HK-2 (cell line): ENCODE measurements around the gene F10.

ENCODE experiments used
- DNase-seq: peaks from one replicate; pipeline ENCODE4 v3.0.0-alpha.2; 2018; ENCODE audit not compliant: unreplicated experiment

The F10 gene

GRCh38 chr13:113137691-113138298 is 15.2 kb downstream of the F10 start:
- DNase-seq = no peak

DNA sequence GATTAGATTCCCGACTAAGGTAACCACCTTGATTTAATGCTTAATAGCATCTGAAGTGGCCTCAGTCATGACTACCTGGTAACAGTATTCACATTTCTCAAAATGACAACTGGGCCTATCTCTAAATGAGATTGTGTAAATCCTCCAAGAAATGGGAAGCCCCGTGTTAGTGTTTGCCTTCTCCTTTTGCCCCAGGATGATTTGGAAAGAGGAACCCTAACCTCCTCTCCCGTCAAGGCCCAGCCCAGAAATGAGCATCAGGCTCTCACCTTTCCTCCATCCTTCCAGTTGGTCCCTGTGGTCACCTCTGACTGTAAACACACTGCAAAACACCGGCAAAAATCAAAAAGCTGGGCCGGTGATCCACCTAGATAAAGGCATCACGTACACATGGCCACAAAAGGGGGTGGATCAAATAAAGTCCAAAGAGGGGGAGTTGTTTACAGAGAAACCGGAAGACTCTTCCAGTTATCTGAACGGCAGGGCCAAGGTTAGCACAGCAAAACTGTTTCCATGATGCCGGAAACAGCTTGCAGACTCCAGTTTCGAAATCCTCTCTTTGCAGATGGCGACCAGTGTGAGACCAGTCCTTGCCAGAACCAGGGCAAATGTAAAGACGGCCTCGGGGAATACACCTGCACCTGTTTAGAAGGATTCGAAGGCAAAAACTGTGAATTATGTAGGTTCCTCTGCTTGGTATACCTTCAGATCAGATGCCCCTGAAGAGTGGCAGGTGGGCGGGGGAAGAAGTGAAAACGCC is 16.4 kb downstream of the F10 start:
- DNase-seq = no peak

GRCh38 chr13:113139577-113139976 is 17.0 kb downstream of the F10 start:
- no peak for DNase-seq

GRCh38 chr13:113140677-113141600 is 18.3 kb downstream of the F10 start:
- DNase-seq = no peak

DNA sequence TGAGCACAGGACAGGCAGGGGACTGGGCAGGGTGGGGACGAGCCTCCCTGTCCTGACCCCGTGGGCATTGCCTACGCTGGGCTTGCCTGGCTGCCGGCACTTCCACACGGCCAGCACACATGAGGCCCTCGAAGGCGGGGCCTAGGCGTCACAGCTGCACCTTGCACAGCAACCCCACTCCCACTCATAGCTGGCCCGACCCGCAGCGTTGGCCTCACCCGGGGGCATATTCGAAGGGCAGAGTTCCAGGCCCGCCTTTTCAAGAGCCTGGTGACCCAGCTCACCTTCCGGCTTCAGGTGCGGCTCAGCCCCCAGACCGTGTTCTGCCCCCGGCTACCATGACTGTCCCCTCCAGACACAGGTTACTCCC is 19.0 kb downstream of the F10 start:
- no peak for DNase-seq

DNA sequence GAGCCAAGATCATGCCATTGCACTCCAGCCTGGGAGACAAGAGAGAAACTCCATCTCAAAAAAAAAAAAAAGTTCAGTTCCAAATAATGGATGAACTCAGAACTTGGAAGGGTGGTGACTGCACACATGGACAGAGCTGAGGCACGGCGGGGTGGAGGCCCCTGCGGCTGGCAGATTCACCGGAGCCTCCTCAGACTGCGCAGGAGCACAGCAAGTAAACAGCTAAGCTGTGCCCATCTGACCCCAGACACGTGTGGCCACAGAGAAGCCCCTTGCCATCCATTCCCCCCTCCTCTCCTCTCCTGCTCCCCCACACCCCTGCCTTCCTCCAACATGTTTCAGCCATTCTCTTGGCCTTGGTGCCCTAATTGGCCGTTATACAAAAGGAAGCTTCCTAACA is 20.3 kb downstream of the F10 start:
- no peak for DNase-seq

DNA sequence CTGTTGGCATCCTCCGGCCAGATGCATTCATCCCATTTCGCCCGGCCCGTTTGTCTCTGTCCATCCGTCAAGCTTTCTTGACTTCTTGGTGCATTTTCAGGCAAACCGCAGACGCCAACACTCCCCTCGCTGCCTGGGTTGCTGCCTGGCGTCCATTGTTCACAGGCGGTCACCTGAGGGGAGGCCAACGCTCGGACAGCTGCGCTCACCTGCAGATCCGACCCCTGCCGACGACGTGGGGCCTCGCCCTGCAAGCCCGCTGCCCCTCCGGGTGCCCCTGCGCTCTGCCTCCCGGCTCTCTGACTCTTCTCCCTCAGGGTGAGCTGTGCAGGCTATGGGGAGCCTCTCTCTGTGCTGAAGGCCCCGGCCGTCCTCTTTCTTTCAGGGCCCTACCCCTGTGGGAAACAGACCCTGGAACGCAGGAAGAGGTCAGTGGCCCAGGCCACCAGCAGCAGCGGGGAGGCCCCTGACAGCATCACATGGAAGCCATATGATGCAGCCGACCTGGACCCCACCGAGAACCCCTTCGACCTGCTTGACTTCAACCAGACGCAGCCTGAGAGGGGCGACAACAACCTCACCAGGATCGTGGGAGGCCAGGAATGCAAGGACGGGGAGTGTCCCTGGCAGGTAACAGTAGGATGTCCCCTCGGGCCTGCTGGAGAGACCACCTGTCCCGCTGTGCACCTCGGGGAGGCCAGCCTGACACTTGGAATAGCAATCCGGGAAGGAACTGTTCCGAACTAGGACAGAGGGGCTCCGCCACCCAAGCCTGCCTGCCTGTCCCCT is 21.1 kb downstream of the F10 start:
- DNase-seq = no peak

- no peak for DNase-seq
Measured at GRCh38 chr13:113144255-113144629, 21.6 kb downstream of the F10 start.

- no peak for DNase-seq
Measured at GRCh38 chr13:113145496-113145895, 22.9 kb downstream of the F10 start.

- DNase-seq = no peak
Measured at GRCh38 chr13:113145911-113146598, 23.5 kb downstream of the F10 start.

DNA sequence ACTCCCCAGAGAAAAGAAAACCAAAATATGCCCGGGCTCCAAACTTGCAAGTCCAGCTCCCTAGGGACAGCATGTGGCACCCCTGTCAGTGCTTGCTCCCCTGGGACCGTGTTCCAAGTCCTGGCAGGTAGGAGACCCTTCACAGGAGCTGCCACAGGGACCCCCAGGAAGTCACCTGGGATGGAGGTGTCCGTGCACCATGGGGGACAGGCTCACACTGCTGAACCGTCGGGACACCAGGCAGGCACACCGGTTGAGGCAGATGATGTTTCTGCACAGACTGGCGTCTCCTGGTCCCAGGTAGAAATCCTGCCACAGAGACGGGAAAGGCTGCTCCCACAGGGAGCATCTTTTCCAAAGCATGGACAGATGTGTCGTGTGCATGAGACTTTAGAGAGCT is 24.2 kb downstream of the F10 start:
- DNase-seq = no peak

GRCh38 chr13:113147206-113147605 is 24.6 kb downstream of the F10 start:
- no peak for DNase-seq

DNA sequence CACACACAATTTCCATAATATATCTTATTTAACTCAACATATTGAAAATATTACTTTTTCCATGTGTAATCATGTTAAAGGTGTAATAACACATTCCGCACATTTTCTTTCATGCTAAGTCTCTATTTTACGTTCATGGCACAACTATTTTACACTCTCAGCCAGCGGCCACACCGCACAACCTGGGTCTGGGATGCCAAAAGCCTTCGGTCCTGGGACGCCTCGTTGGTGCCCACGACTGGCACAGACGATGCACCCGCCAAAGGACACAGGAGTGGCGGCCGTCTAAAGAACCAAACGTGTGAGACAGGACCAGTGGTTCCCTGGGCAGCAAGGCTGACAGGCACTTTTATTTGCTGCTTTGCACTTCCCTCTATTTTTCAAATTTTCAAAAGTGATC is 25.8 kb downstream of the F10 start:
- no peak for DNase-seq

- no peak for DNase-seq
Measured at GRCh38 chr13:113148940-113149503, 26.4 kb downstream of the F10 start.

DNA sequence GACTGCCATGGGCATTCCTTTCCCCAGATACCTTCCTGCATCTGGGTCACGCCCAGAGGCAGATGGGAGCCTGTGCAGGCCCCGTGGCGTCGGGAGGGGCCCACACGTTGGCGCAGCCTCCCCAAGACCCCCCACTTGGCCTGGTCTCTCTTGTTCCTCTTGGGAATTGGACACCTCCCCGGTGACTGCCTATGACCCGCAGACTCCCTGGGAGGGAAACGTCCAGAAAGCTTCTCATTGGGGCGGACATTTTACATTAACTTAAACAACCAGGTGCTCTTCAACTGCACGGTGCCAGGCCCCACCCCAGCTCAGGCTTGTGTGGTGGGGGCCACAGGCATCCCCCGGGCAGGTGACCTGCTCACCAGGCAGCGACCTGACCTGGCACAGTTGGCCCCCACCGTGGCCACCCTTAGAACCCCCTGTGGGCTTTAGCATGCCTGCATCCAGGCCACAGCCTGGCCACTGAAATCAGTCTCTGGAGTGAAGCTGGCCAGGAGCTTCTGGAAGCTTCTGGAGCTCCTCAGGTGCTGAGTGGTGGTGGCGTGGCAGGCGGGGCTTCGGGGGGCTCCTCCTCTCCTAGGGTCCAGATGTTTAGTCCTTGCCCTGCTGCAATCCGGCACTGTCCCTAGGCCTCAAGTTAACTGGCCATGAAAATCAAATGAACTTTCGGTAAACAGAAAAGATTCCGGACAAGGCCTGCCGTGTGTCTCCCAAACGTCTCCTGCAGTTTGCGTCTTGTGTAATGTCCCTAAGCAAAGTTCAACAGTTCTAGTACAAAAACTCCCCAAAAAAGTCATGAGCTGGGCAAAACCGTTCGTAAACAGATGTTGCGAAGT is 27.3 kb downstream of the F10 start:
- no peak for DNase-seq

GRCh38 chr13:113150550-113151365 is 28.2 kb downstream of the F10 start:
- no peak for DNase-seq

- DNase-seq = no peak
Measured at GRCh38 chr13:113151745-113152690, 29.4 kb downstream of the F10 start.

DNA sequence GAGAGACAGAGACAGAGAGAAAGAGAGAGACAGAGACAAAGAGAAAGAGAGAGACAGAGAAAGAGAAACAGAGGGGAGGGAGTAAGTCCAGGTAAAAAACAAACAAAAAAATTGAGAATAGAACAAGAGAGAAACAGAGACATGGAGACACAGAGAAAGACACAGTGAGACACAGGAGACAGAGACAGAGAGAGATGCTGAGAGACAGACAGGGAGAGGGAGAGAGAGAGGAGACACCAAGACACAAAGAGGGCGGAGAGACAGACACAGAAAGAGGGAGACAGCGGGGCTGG is 30.0 kb downstream of the F10 start:
- no peak for DNase-seq
